SK-N-SH (cell line): ENCODE measurements around the gene SPRED1. TPM values are rescaled to one million over a fixed set of nuclear protein-coding genes. Genes with fewer than 3 reads are reported as not detected.

Source experiments
- CTCF ChIA-PET: fragments of 300-600, 350-600 bp; formaldehyde crosslinking; extraction: SDS; loops from one replicate; lab custom pipeline; 2021; lab: Yijun Ruan, JAX
- POLR2A ChIA-PET: fragments of 350-600 bp; sonication (Branson Sonifier 250); formaldehyde crosslinking; extraction: SDS; loops from one replicate; lab custom pipeline; 2020; ENCODE audit warnings: antibody characterized with exemption, inconsistent platforms; lab: Yijun Ruan, JAX
- DNase-seq: peaks from one replicate; pipeline ENCODE4 v3.0.0; 2012
- H2AFZ ChIP-seq: fragments of 200-600 bp; sonication (generic); 2 replicates; pipeline ENCODE4 v1.8.1; 2016; ENCODE audit warnings: antibody characterized with exemption, mild to moderate bottlenecking, low read depth
- H3F3A ChIP-seq: fragments of 200-600 bp; sonication (generic); replicated peaks from 2 replicates; pipeline ENCODE3; 2016; ENCODE audit warnings: antibody characterized with exemption, mild to moderate bottlenecking; ENCODE audit not compliant: insufficient read depth
- H3K27ac ChIP-seq, 2 experiments: fragments of 200-500 bp in 1 of 2; fragments of 200-600 bp in 1 of 2; sonication (Bioruptor generic) in 1 of 2; sonication (generic), shearing (Covaris generic) in 1 of 2; 2 replicates each; pipeline versions ENCODE4 v1.5.1 to v1.6.1; 2014 to 2016; ENCODE audit warnings: low read depth in 2 of 2, inconsistent platforms in 1 of 2, low read length in 1 of 2, mild to moderate bottlenecking in 1 of 2, mixed read lengths in 1 of 2
- H3K27me3 ChIP-seq: fragments of 200-600 bp; sonication (generic), shearing (Covaris generic); 2 replicates; pipeline ENCODE4 v1.6.1; 2016; ENCODE audit warnings: mixed run types; ENCODE audit not compliant: insufficient read depth
- H3K36me3 ChIP-seq, 2 experiments: fragments of 200-500 bp in 1 of 2; fragments of 200-600 bp in 1 of 2; sonication (Bioruptor generic) in 1 of 2; sonication (generic) in 1 of 2; replicated peaks in 1 of 2; 2 replicates each; pipeline versions ENCODE3 to v1.5.1; 2014 to 2016; ENCODE audit warnings: low read length in 1 of 2, mild to moderate bottlenecking in 1 of 2; ENCODE audit not compliant: insufficient read depth in 2 of 2, control insufficient read depth in 1 of 2
- H3K4me1 ChIP-seq, 2 experiments: fragments of 200-500 bp in 1 of 2; fragments of 200-600 bp in 1 of 2; sonication (Bioruptor generic) in 1 of 2; sonication (generic), shearing (Covaris generic) in 1 of 2; 2 replicates each; pipeline versions ENCODE4 v1.5.1 to v1.6.1; 2014 to 2016; ENCODE audit warnings: low read depth in 1 of 2, low read length in 1 of 2, mixed run types in 1 of 2; ENCODE audit not compliant: insufficient read depth in 2 of 2, control insufficient read depth in 1 of 2
- H3K4me2 ChIP-seq: fragments of 200-600 bp; sonication (generic), shearing (Covaris generic); 2 replicates; pipeline ENCODE4 v1.6.1; 2017; ENCODE audit warnings: mixed run types
- H3K4me3 ChIP-seq, 2 experiments: fragments of 200-500 bp in 1 of 2; fragments of 200-600 bp in 1 of 2; sonication (Bioruptor generic) in 1 of 2; sonication (generic), shearing (Covaris generic) in 1 of 2; 2 replicates each; pipeline versions ENCODE4 v1.5.1 to v1.8.1; 2014 to 2016; ENCODE audit warnings: low read depth in 2 of 2, inconsistent platforms in 1 of 2, low read length in 1 of 2, mild to moderate bottlenecking in 1 of 2, mixed read lengths in 1 of 2, moderate library complexity in 1 of 2
- H3K79me2 ChIP-seq: fragments of 200-600 bp; sonication (generic); 2 replicates; pipeline ENCODE4 v1.8.1; 2017; ENCODE audit warnings: mild to moderate bottlenecking; ENCODE audit not compliant: insufficient read depth
- H3K9ac ChIP-seq: fragments of 200-600 bp; sonication (generic); 2 replicates; pipeline ENCODE4 v1.6.1; 2017; ENCODE audit warnings: mixed run types
- H3K9me2 ChIP-seq: fragments of 200-600 bp; sonication (generic); 2 replicates; pipeline ENCODE4 v1.6.1; 2017; ENCODE audit warnings: mixed run types
- H3K9me3 ChIP-seq: fragments of 200-600 bp; sonication (generic); 2 replicates; pipeline ENCODE4 v1.6.1; 2017; ENCODE audit warnings: mixed run types, mild to moderate bottlenecking, moderate library complexity
- H4K20me1 ChIP-seq: fragments of 200-600 bp; sonication (generic); 2 replicates; pipeline ENCODE4 v1.6.1; 2017; ENCODE audit warnings: mild to moderate bottlenecking, mixed run types; ENCODE audit not compliant: insufficient read depth
- CTCF ChIP-seq: fragments of 200-600 bp; sonication (generic); IDR thresholded peaks from 2 replicates; pipeline ENCODE4 v1.6.1; 2017; ENCODE audit warnings: antibody characterized with exemption, mild to moderate bottlenecking, moderate library complexity
- ELF1 ChIP-seq: IDR thresholded peaks from 2 replicates; pipeline ENCODE4 v1.4.0; 2012
- EZH2phosphoT487 ChIP-seq: fragments of 200-600 bp; sonication (generic); IDR thresholded peaks from 2 replicates; pipeline ENCODE4 v1.6.1; 2017; ENCODE audit warnings: low read depth, mixed run types, mild to moderate bottlenecking, antibody characterized with exemption, moderate library complexity, borderline replicate concordance
- GABPA ChIP-seq: IDR thresholded peaks from 2 replicates; pipeline ENCODE4 v1.4.0; 2012; ENCODE audit warnings: low read depth, mild to moderate bottlenecking
- IRF3 ChIP-seq: fragments of 150-350 bp; IDR thresholded peaks from 2 replicates; pipeline ENCODE4 v1.6.1; 2016; ENCODE audit warnings: mild to moderate bottlenecking, low read depth, low read length
- JUND ChIP-seq: IDR thresholded peaks from 2 replicates; pipeline ENCODE4 v1.4.0; 2012
- MEF2A ChIP-seq: IDR thresholded peaks from 2 replicates; pipeline ENCODE4 v1.4.0; 2012; ENCODE audit warnings: low read depth, borderline replicate concordance
- NRF1 ChIP-seq: IDR thresholded peaks from 2 replicates; pipeline ENCODE4 v1.6.1; 2012; ENCODE audit warnings: low read depth, mild to moderate bottlenecking, low read length
- PBX3 ChIP-seq: IDR thresholded peaks from 2 replicates; pipeline ENCODE4; 2012
- POLR2AphosphoS5 ChIP-seq: IDR thresholded peaks from 2 replicates; pipeline ENCODE4 v1.6.1; 2012; ENCODE audit warnings: low read depth, low read length
- RFX5 ChIP-seq: IDR thresholded peaks from 2 replicates; pipeline ENCODE4 v1.6.1; 2012; ENCODE audit warnings: mild to moderate bottlenecking, improper control_type of control experiment, low read length
- RXRA ChIP-seq: IDR thresholded peaks from 2 replicates; pipeline ENCODE4 v1.4.0; 2012; ENCODE audit warnings: low read depth, mild to moderate bottlenecking, borderline replicate concordance
- SMC3 ChIP-seq: IDR thresholded peaks from 2 replicates; pipeline ENCODE4 v1.6.1; 2012; ENCODE audit warnings: low read depth, low read length, improper control_type of control experiment
- TAF1 ChIP-seq: IDR thresholded peaks from 2 replicates; pipeline ENCODE4 v1.6.1; 2012; ENCODE audit warnings: low read depth, mild to moderate bottlenecking, low read length, moderate library complexity, borderline replicate concordance
- YY1 ChIP-seq: IDR thresholded peaks from 2 replicates; pipeline ENCODE4 v1.4.0; 2012; ENCODE audit warnings: low read depth, mild to moderate bottlenecking
- WGBS: methylation state at CpG from one replicate; pipeline ENCODE4 v1.1.6; 2017; ENCODE audit warnings: low lambda C conversion rate; 5-methylcytosine and 5-hydroxymethylcytosine counted together
- polyA plus RNA-seq, 3 experiments: library from polyadenylated mRNA; depleted of rRNA; stranded (reverse); fragments of >200 nt; gene quantifications; 2 replicates each; pipeline ENCODE4 v1.2.3, GENCODE V29; 2012
- TF ChIP-seq, protein P1 (sequence below): IDR thresholded peaks from 2 replicates; pipeline ENCODE4 v1.4.0; 2012; ENCODE audit warnings: low read depth
- TF ChIP-seq, protein P2 (sequence below): fragments of 150-350 bp; IDR thresholded peaks from 2 replicates; pipeline ENCODE4 v1.6.1; 2017; ENCODE audit warnings: antibody characterized with exemption, low read length, low read depth, borderline replicate concordance

SPRED1 gene
- polyA plus RNA-seq, 1 of the 3 experiments (the other 2 are of a cell fraction): 4.4 TPM

GRCh38 chr15:38325648-38325990 is 73.0 kb downstream of the SPRED1 start (continued):
- TF ChIP-seq, protein P1, sequence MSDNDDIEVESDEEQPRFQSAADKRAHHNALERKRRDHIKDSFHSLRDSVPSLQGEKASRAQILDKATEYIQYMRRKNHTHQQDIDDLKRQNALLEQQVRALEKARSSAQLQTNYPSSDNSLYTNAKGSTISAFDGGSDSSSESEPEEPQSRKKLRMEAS: no peak
- no peak for TF ChIP-seq GABPA

GRCh38 chr15:38332711-38333110 is 80.1 kb downstream of the SPRED1 start:
- TF ChIP-seq JUND: no peak
- TF ChIP-seq PBX3: no peak
- no peak for TF ChIP-seq RFX5
- TF ChIP-seq, protein P2, sequence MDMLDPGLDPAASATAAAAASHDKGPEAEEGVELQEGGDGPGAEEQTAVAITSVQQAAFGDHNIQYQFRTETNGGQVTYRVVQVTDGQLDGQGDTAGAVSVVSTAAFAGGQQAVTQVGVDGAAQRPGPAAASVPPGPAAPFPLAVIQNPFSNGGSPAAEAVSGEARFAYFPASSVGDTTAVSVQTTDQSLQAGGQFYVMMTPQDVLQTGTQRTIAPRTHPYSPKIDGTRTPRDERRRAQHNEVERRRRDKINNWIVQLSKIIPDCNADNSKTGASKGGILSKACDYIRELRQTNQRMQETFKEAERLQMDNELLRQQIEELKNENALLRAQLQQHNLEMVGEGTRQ: no peak
- no peak for TF ChIP-seq NRF1
- Histone ChIP-seq H3F3A (peaks cover 6% of the 10 kb centered on the region), H3K4me1 (no peaks in the 10 kb centered on the region; a peak in 1 of 4 replicates), H4K20me1 (peaks cover 3% of the 10 kb centered on the region; the same call in 1 of the 2 replicates), H3K79me2 (peaks cover 51% of the 10 kb centered on the region), H3K36me3 (peaks cover 16 to 41% of the 10 kb centered on the region in 2 experiments), H3K4me2 (no peak overlapping the region), H3K4me3 (no peak overlapping the region), H3K27me3 (no peaks in the 10 kb centered on the region), H3K9me2 (no peaks in the 10 kb centered on the region), H3K27ac (no peak overlapping the region), H3K9ac (no peak overlapping the region), H3K9me3 (no peaks in the 10 kb centered on the region), H2AFZ (no peak overlapping the region)
- POLR2A ChIA-PET: no interaction called here
- WGBS: 100% methylated on average over 1 of the region's 1 CpG
- CTCF ChIA-PET: interaction anchor here (1.2 to 1.5 kb wide), 2 partner anchors 22 to 81 kb away, joined by 4 read pairs; no protein-coding TSS in a partner anchor
- no peak for DNase-seq

DNA sequence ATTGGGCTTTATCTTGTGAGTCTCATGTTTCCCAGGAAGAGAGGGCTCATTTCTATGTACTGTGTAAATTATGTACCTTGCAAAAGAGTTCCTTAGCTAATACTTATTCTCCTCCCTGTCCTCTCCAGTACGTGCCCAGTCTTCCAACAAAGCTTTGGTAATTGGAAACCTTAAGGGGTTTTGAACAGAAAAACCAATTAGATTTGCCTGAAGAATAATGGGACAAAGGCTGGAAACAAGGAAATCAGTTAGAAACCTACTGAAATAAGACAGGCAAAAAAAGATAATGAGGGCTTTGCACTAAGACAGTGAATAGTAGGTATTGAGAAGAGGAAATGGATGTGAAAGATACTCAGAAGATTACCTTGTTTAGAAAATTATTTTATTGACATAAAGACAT is 82.5 kb downstream of the SPRED1 start:
- H3K9me2 ChIP-seq: no peaks in the 10 kb centered on the region
- H3F3A ChIP-seq: peaks cover 9% of the 10 kb centered on the region
- ChIA-PET CTCF (no interaction called here), POLR2A (no interaction called here)
- peaks cover 19 to 35% of the 10 kb centered on the region in 2 experiments for H3K36me3 ChIP-seq
- no peak for DNase-seq
- no peak overlapping the region for H3K9ac ChIP-seq
- H2AFZ ChIP-seq: no peak overlapping the region
- no peak overlapping the region for H3K4me3 ChIP-seq
- peaks cover 35% of the 10 kb centered on the region for H3K79me2 ChIP-seq
- no peaks in the 10 kb centered on the region for H3K9me3 ChIP-seq
- 0% methylated on average over 1 of the region's 1 CpG for whole genome bisulfite sequencing
- no peaks in the 10 kb centered on the region for H3K27me3 ChIP-seq
- no peak overlapping the region for H3K27ac ChIP-seq
- peaks cover 3% of the 10 kb centered on the region; the same call in 1 of the 2 replicates for H4K20me1 ChIP-seq
- no peak overlapping the region for H3K4me2 ChIP-seq
- H3K4me1 ChIP-seq: no peaks in the 10 kb centered on the region; a peak in 1 of 4 replicates
- no peak for TF ChIP-seq SMC3
- TF ChIP-seq MEF2A: no peak
- TF ChIP-seq RXRA: no peak
- no peak for TF ChIP-seq TAF1
- TF ChIP-seq, protein P2: no peak
- no peak for TF ChIP-seq ELF1
- TF ChIP-seq NRF1: no peak
- TF ChIP-seq EZH2phosphoT487: no peak
- TF ChIP-seq CTCF: no peak
- no peak for TF ChIP-seq POLR2AphosphoS5
- TF ChIP-seq IRF3: no peak
- no peak for TF ChIP-seq YY1
